ENCODE results near the gene C6.

The C6 gene

GRCh38 chr5:41118177-41118576, 95.2 kb downstream of the C6 start:
- DNase-seq = no peak

GRCh38 chr5:41115281-41115680, 98.1 kb downstream of the C6 start:
- no peak for DNase-seq

- DNase-seq = no peak
Observed at GRCh38 chr5:41112486-41113455, 100.6 kb downstream of the C6 start.

- no peak for DNase-seq
Observed at GRCh38 chr5:41109186-41109585, 104.1 kb downstream of the C6 start.

GRCh38 chr5:41102341-41102740, 111.0 kb downstream of the C6 start:
- no peak for DNase-seq

- no peak for DNase-seq
Observed at GRCh38 chr5:41097642-41098041, 115.7 kb downstream of the C6 start.

DNA sequence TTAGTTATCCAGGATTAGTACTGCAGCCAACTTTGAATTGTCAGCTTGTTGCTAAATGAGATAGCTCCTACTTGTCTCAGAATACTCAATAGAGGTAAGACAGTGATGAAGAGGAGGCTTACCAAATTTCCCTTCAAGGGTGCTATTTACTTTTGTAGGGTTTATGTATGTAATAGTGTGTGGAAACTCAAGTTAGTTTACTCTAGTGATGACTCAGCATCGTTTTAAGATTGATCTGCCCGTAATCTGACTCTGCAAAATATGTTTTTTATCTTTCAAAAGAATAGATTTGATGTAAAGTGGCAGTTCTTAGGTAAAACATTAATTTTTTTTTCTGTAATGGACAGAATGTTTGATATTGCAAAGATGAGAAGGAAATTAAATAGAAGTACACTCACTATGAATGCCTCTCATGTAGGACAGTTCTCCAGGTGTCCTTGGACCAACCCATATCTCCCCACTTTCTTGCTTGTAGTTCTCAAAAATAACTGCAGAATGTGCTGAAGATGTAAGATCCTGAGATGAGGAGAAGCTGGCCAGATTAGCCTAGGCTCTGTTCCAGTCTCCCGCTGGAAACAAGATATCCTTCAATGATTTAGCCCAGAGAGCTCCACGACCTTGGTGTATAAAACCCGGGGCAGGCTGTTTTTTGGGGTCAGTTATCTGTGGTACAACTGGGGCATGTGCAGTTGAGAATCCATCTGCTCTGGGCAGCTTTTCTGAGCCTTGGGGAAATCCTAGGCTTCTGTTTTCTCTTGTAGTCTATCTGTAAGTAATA, 117.8 kb downstream of the C6 start:
- no peak for DNase-seq

DNA sequence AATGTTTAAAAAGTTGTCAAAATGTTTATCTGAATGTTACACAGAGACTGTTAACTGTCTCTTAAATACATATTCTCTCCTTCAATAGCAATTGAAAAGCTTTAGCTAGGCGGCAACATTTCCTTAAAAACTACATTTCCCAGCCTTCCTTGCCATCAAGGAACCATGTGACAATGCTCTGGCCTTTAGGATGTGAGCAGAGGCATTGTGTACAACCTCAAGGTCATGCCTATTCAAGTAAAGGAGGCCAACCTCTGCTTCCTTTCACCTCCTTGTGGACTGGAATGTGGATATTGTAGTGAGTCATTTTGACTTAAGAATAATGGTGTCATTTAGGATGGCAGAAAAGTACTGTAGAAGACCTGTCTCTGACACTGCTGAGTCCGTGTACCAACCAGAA, 118.5 kb downstream of the C6 start:
- DNase-seq = no peak

DNA sequence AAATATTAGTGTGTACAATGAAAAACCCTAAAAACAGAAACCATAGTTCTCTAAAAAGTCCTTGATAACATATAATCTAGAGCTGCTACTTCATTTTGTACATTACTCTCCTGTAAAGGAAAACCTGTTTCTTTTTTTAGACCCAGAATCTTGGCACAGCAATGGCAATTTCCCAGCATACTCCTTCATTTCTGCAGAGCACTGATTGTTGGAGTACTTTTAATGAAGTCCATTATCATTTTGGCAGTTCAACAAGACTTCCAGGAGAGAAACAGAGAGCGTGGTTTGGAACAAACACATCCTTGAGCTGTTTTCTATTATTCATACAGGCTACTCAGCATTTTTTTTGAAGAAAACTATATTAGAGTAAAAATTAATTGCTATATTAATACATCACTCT, 119.5 kb downstream of the C6 start:
- DNase-seq = no peak
